GM23248 (cell line): ENCODE measurements around the gene GOLGA8N.
"Not testable (repeated sequence)": the region's sequence is repeated elsewhere in the genome, so short reads cannot be mapped to it uniquely, and the experiment has no call there.

Source experiments
- EZH2 ChIP-seq: fragments of 200-600 bp; sonication (generic); IDR thresholded peaks from 2 replicates; pipeline ENCODE4 v1.6.1; 2018; ENCODE audit warnings: antibody characterized with exemption, mild to moderate bottlenecking; ENCODE audit not compliant: insufficient read depth, poor library complexity, severe bottlenecking
- EZH2phosphoT487 ChIP-seq: fragments of 200-600 bp; sonication (generic); IDR thresholded peaks from 2 replicates; pipeline ENCODE4 v1.6.1; 2018; ENCODE audit warnings: antibody characterized with exemption, moderate library complexity, mild to moderate bottlenecking, low read depth; ENCODE audit not compliant: insufficient read depth

GRCh38 chr15:32609518-32609917 is 16.3 kb downstream of the GOLGA8N start:
- TF ChIP-seq EZH2, EZH2phosphoT487: not testable (repeated sequence)
